Right lobe of liver (tissue), 4 donors: ENCODE results near the gene UTP14C.

ENCODE experiments used
- POLR2A ChIP-seq: fragments of 450-650 bp; IDR thresholded peaks from one replicate; pipeline ENCODE4 v1.6.1; 2017; ENCODE audit warnings: antibody characterized with exemption, mild to moderate bottlenecking
- TF ChIP-seq, protein P1 (sequence below), 4 donors: fragments of 200-600 bp in 3 of 4; fragments of 450-650 bp in 1 of 4; IDR thresholded peaks; one replicate each; pipeline versions ENCODE4 v1.5.1 to v1.8.0; 2016 to 2022; ENCODE audit warnings: antibody characterized with exemption in 4 of 4, mild to moderate bottlenecking in 2 of 4
- donor health status: DM: no; HTN: no; CAD: no.
- donor health status: DM: no; HTN: no; CAD: no.
- donor health status: DM: no; HTN: yes; CAD: no.

DNA sequence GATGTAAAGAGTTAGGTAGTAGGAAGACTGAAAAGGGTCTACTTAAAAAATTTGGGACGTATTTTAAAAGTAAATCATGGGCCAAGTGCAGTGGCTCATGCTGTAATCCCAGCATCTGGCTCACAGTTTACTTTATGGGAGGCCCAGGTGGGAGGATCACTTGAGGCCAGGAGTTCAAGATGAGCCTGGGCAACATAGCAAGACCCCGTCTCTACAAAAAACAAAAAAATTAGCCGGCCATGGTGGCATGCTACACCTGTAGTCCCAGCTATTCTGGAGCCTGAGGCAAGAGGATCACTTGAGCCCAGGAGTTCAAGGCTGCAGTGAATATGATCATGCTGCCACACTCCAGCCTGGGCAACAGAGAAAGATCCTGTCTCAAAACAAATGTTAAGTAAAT is 23.0 kb downstream of the UTP14C start:
- TF ChIP-seq, protein P1, sequence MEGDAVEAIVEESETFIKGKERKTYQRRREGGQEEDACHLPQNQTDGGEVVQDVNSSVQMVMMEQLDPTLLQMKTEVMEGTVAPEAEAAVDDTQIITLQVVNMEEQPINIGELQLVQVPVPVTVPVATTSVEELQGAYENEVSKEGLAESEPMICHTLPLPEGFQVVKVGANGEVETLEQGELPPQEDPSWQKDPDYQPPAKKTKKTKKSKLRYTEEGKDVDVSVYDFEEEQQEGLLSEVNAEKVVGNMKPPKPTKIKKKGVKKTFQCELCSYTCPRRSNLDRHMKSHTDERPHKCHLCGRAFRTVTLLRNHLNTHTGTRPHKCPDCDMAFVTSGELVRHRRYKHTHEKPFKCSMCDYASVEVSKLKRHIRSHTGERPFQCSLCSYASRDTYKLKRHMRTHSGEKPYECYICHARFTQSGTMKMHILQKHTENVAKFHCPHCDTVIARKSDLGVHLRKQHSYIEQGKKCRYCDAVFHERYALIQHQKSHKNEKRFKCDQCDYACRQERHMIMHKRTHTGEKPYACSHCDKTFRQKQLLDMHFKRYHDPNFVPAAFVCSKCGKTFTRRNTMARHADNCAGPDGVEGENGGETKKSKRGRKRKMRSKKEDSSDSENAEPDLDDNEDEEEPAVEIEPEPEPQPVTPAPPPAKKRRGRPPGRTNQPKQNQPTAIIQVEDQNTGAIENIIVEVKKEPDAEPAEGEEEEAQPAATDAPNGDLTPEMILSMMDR (IDR thresholded peaks at IDR 0.05) = no peak
- no peak for TF ChIP-seq POLR2A
